ENCODE results near the gene GFRA4.

The GFRA4 gene
- 0 reads per million in 4 donors for total RNA-seq

GRCh38 chr20:3663031-3663701 lies at the start of gene GFRA4:
GFRA4 (minus strand) TSS chr20:3663399; CDS start chr20:3663399, 0 bp downstream.
- DNase-seq: no peak

- no peak for DNase-seq
Observed at GRCh38 chr20:3712279-3712873, 49.2 kb upstream of the GFRA4 start, which contains the start of gene SIGLEC1. SIGLEC1 (minus strand) TSS chr20:3712600; CDS start chr20:3707128, 5,472 bp downstream.

- no peak for DNase-seq
Observed at GRCh38 chr20:3711484-3711941, 48.3 kb upstream of the GFRA4 start.

GRCh38 chr20:3710703-3711483 lies 47.7 kb upstream of the GFRA4 start:
- peak; percentile 33 to 65 (median 63) for DNase-seq

- DNase-seq: no peak
Observed at GRCh38 chr20:3710011-3710466, 46.8 kb upstream of the GFRA4 start.

- DNase-seq: no peak
Observed at GRCh38 chr20:3707508-3707899, 44.3 kb upstream of the GFRA4 start.

GRCh38 chr20:3706774-3707507 lies 43.7 kb upstream of the GFRA4 start:
- DNase-seq: no peak

GRCh38 chr20:3705970-3706739 lies 43.0 kb upstream of the GFRA4 start:
- DNase-seq: no peak

GRCh38 chr20:3705491-3705969 lies 42.3 kb upstream of the GFRA4 start:
- no peak for DNase-seq

- DNase-seq: no peak
Observed at GRCh38 chr20:3704087-3704486, 40.9 kb upstream of the GFRA4 start.

- DNase-seq: no peak
Observed at GRCh38 chr20:3702611-3703391, 39.6 kb upstream of the GFRA4 start.

GRCh38 chr20:3701061-3701998 lies 38.1 kb upstream of the GFRA4 start:
- no peak for DNase-seq

- no peak for DNase-seq
Observed at GRCh38 chr20:3699037-3699436, 35.8 kb upstream of the GFRA4 start.

GRCh38 chr20:3698591-3699001 lies 35.4 kb upstream of the GFRA4 start:
- no peak for DNase-seq

- DNase-seq: no peak
Observed at GRCh38 chr20:3697588-3698305, 34.5 kb upstream of the GFRA4 start.

- DNase-seq: no peak
Observed at GRCh38 chr20:3696745-3697587, 33.8 kb upstream of the GFRA4 start.

- no peak for DNase-seq
Observed at GRCh38 chr20:3696200-3696599, 33.0 kb upstream of the GFRA4 start.

- no peak for DNase-seq
Observed at GRCh38 chr20:3694864-3695263, 31.7 kb upstream of the GFRA4 start.

Data from T-helper 1 cell (primary cell).